GM21447 (cell line): ENCODE data around the gene OR1F1.

Experiments used
- ATAC-seq: cut with Tn5 transposase; IDR thresholded peaks from one replicate; pipeline ENCODE4 v1.9.1; 2021; ENCODE audit not compliant: unreplicated experiment

OR1F1 gene

DNA sequence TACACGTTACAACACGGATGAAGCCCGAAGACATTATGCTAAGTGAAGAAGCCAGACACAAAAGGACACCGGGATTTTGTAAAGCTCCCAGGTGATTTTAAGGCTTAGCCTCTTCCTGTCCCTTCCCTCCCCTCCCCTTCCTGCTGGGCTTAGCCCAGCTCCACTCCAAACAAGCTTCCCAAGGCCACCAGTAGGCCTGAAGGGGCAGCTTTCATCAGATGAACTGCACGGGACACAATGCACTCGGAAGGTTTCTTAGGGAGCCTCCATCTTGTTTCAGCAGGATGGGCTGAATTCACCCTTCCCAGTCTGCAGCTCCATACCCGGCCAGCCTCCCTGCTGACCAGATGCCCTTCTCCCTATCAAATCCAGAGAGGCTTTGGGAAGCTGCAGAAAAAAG lies 58.0 kb downstream of the OR1F1 start:
- ATAC-seq, result no peak

DNA sequence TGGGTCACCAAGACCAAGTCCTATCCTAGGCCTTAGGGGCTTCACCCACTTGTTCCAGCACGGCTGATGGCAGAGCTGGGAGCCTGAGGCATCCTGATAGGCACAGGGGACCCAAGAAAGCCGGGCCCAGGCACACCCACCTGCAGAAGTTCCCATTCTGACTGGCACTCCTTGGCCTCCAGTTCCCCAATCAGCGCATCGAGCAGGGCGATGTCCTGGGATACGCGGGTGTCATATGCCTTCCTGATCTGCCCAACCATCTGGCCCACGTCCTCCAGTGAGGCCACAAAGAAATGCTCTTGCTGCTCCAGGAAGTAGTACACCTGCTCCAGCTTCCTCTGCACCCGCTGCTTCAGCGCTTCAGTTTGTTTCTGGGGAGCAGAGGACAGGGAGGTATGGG lies 58.9 kb downstream of the OR1F1 start:
- no peak for ATAC-seq

DNA sequence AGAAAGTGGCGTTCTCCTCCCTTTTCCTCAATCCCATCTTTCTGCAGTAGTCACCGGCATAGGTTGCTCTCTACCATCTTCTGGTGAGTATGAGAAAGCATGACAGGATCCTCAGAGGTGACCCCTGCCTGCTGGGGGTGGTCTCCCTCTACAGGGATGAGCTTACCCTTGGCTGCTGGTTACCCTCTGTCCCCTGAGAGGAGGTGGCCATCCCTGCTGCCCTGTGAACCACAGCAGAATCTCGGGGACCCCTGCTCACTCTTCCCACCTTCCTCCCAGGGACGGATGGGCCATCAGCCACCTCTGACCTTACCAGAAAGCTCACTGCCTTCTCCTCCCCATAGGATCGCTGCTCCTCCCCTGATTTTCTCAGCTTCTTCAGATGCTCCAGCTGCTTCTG lies 60.6 kb downstream of the OR1F1 start:
- ATAC-seq, result no peak

DNA sequence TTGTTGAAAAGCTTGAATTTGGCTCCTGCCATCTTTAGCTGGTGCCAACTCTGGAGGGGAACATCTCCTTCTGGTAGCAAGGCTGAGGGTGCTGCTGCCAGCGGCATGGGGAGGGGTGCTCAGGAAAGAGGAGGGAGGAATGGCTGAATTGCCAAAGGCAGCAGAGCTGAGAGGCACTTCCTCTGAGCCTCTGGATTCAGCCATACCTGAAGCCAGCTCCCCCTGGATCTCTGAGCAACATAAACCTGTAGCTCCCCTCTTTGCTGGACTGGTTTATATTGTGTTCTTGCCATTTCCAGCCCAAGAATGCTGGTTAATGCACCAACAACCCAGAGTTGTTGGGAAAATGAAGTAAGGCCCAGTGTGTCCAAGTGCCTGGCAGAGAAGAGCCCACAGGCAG lies 61.0 kb downstream of the OR1F1 start:
- no peak for ATAC-seq

DNA sequence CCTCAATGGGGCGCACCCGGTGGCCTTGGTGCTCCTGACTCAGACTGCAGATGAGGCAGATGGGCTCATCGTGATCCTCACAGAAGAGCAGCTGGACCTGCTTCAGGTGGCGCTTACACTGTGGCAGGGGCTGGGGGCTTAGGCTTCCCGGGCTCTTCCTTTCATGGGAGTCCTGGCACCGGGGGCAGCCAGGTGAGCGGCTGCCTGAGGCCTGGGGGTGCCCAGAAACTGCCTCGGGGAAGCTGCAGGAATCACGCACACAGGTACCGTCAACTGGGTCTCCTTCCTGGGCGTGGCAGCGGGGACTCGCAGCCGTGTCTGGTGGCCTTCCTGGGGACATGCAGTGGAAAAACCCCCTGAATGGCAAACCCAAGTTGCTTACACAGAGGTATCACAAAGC lies 61.4 kb downstream of the OR1F1 start:
- no peak for ATAC-seq

DNA sequence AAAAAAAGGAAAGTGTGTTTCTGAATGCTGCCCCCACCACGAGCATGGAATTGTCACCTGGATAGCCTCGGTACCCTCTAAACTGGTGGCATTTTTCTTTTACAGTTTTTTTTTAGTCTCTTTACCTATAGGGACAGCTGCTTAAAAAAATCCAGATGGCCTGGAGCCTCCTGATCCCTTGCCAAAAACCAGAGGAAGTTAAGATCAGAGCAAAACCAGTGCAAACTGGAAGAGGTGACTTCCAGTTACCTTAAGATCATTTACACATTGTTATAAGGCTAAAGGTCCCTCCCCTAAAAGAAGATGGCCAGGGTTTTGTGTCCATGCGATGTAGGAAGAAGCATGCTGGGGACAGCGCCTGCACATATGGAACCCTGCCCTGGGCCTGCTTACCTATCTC lies 65.0 kb downstream of the OR1F1 start:
- no peak for ATAC-seq

DNA sequence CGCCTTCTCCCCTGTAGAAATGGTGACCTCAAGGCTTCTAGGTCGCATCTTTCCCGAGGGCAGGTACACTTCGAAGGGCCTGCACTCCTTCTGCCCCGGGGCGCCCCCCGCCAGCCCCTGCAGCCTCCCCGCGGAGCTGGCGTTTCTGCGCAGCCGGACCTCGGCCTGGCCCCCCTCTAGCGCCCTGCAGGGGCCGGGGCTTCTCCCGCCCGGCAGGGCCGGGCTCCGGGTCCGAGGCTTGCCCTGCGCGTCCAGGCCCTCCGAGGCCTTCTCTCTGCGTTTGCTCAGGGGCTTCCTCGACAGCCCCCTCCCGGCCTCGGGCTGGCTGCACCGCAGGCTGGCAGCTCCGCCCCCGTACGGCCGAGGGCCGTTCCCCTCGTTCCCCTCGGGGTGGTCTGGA lies 66.3 kb downstream of the OR1F1 start:
- ATAC-seq, result no peak
